GM19468 (cell line): ENCODE measurements around the gene ALAS2.
"Not testable (repeated sequence)": the region's sequence is repeated elsewhere in the genome, so short reads cannot be mapped to it uniquely, and the experiment has no call there.

Experiments used
- ATAC-seq: cut with Tn5 transposase; IDR thresholded peaks from one replicate; pipeline ENCODE4 v1.9.1; 2021; ENCODE audit warnings: mild to moderate bottlenecking, moderate library complexity, moderate number of reproducible peaks; ENCODE audit not compliant: unreplicated experiment; ENCODE audit errors: extremely low read depth

ALAS2 gene, protein sequence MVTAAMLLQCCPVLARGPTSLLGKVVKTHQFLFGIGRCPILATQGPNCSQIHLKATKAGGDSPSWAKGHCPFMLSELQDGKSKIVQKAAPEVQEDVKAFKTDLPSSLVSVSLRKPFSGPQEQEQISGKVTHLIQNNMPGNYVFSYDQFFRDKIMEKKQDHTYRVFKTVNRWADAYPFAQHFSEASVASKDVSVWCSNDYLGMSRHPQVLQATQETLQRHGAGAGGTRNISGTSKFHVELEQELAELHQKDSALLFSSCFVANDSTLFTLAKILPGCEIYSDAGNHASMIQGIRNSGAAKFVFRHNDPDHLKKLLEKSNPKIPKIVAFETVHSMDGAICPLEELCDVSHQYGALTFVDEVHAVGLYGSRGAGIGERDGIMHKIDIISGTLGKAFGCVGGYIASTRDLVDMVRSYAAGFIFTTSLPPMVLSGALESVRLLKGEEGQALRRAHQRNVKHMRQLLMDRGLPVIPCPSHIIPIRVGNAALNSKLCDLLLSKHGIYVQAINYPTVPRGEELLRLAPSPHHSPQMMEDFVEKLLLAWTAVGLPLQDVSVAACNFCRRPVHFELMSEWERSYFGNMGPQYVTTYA

DNA sequence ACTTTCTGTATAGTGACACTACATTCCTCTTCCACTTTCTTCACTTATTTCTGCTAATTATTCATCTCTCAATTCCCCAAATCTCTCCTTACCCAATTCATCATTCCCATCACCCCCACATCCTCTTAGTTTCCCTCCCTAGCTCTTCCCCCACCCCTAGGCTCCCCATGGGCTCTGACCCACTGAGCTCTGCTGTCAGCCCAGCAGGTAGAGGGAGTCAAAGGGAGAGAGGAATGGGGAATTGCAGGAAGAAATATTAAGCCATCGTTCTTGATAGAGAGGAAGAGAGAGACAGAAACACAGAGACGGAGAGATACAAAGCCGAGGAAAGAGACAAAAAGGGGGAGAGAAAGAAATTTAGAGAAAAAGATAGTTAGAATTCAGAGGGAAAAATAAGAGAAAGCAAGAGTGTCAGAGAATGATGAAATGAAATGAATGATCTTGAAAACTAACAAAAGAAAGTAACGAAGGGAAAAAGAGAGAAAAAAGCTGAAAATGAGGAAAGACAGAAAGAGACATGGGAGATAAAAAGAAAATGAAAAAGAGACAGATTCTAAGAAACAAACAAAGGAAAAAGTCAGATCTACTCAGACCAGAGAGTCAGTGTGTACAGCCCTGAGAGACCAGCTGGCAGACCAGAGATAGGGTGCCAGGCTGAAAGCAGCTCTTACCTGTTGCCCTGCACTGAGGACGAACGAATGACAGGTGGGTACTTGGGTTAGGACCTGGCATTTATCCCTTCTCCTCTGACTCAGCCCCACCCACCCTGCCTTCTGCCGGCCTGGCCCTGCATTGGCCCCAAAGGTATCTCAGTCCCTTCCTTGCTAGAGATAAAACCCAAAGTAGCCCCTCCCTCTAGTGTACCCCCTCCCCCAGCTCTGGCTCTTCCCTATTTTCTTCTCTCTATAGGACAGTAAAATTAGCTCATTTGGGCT is at the start of gene ALAS2:
TSS of gene ALAS2 (minus strand) at position 707 of the 935 bp plus-strand sequence. CDS start 4,977 bp downstream, outside the sequence.
- no peak for ATAC-seq

DNA sequence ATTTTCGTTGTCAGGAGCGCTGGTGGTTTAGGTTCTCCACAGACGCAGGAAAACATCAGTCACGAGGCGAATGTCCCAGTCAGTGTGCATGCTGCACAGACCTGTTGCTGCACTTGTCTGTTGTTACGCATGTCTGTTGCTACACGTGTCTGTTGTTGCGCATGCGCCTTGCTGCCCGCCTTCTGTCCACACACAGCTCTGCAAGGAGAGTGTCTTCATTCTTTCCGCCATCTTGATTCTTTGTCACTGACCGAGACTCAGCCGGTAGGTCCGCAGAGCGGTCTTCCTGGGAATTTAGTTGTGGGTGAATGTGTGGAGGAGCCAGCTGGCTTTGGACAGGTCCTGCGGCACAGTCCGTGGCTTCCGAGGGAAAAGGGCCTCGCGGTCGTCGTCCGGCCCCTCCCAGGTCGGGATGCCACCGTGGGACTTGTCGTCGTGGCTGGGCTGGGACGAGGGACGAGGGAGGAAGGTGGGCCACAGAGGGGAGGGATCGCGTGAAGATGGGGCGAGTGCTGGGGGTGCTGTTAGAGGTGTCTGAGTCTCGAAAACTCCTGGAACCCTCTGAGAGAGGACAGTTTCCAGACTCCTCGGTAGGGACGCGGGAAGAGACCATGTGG is 44.2 kb upstream of the ALAS2 start, which contains the start of gene PAGE2B:
TSS of gene PAGE2B (plus strand) at position 180 of the 617 bp plus-strand sequence. CDS start 1,012 bp downstream, outside the sequence.
- ATAC-seq: no peak

DNA sequence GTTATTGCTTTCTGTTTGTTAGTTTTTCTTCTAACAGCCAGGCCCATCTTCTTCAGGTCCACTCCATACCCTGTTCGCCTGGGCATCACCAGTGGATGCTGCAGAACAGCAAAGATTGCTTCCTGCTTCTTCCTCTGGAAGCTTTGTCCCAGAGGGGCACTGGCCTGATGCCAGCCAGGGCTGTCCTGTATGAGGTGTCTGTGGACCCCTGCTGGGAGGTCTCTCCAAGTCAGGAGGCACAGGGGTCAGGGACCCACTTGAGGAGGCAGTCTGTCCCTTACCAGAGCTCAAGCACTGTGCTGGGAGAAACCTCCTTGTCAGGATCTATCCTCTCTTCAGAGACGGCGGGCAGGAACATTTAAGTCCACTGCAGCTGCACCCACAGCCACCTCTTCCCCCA is 41.5 kb upstream of the ALAS2 start:
- ATAC-seq: no peak

DNA sequence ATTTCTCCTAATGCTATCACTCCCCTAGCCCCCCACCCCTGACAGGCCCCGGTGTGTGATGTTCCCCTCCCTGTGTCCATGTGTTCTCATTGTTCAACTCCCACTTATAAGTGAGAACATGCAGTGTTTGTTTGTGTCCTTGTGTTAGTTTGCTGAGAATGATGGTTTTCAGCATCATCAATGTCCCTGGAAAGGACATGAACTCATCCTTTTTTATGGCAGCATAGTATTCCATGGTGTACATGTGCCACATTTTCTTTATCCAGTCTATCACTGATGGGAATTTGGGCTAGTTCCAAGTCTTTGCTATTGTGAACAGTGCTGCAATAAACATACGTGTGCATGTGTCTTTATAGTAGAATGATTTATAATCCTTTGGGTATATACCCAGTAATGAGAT is 36.4 kb upstream of the ALAS2 start:
- ATAC-seq: not testable (repeated sequence)

DNA sequence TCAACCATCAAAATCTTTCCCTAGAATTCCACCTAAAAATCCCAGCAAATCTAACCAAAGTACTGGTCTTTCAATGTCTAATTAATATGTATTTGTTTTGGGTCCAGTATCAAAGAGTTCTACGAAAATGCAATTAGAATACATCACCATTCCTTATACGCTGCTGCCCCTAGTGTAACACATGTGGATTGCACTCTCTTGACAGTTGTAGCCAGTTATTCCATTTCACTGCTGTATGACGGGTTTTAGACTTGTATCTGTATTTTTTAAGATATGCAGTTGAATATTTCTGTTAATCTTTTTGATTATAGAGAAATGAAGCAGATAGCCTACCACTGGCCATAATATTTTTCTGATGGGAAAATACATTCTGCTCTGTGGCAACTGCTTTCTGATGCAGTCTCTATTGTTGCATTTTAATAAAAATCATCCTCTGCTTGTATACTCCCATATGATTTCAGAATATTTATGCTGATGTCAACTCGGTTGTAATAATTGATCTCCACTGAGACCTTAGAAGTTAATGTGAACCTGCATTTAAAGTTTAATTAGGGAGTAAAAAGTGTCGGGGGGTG is 27.0 kb upstream of the ALAS2 start:
- ATAC-seq: no peak

DNA sequence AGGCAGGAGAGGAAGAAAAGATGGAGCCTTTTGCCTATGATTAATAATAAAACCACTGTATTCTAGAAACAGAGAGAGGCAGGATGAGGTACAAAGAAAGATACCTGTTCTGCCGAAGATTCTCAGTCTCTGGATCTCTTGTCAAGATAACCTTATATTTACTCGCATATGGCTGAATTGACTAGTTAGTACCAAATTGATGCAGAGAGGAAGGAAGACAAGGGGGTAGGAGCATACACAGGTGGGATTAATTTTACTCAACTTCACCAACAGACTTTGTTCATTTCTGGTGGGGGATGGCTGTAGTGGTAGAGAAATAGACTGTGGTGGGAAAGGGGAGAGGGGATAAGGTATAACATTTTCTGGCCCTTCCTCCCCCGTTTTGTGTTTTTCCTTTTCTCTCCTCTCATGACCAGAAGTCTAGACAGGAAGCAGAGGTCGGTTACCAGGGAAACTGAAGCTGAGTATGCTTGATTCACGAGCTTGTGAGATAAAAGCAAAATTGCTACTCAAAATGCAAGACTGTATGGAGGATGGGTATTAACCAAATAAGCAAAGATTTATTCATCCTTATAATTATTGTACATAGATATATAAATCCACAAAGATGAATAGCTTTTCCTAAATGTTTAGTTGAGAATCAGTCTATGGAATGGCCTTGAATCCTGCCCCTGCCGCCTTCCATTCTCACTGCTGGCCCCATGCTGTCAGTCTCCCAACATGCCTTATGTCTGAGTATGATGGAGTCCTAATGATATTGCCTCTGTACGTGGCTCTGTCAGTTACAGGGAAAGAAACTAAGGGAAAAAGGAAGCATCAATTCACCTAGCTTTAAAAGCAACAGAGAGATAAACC is 26.3 kb upstream of the ALAS2 start:
- no peak for ATAC-seq

DNA sequence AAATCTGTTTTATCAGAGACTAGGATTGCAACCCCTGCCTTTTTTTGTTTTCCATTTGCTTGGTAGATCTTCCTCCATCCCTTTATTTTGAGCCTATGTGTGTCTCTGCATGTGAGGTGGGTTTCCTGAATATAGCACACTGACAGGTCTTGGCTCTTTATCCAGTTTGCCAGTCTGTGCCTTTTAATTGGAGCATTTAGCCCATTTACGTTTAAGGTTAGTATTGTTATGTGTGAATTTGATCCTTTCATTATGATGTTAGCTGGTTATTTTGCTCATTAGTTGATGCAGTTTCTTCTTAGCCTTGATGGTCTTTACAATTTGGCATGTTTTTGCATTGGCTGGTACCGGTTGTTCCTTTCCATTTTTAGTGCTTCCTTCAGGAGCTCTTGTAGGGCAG is 19.8 kb upstream of the ALAS2 start:
- not testable (repeated sequence) for ATAC-seq

DNA sequence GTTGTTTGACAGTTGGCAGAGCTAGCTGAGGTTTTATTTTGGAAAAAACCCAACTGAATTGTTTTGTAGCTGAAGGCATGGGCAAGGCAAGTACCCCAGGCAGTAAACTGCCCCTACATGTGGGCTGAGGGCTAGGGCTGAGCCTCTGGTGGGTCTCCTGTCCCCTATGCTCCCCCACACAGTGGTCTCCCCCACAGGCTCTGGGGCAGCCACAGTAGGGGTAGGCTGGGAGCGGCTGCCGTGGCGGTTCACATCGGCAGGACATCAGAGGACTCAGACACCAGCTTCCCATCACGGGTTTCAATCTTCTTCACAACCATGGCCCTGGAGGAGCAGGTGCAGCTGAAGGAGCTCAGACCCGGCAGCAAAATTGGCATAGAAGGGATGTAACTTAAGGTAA is 10.7 kb upstream of the ALAS2 start:
- no peak for ATAC-seq

DNA sequence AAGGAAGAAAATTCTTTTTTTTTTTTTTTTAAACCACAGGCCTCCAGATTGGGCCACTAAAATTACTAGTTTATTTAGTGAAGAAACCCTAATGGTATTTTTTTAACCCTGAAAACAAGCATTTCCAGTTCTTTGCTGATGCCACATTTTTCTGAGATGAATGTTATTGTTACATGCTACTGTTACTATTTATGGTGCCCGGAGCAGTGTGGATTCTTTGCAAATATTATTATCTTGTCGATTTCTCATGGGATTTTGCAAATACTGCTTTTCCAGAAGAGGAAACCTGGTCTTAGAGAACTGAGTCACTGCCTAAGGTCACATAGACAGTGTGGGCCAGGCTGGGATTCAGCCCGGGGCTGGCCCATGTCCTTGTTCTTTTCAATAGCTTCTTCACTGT is 8.7 kb upstream of the ALAS2 start:
- ATAC-seq: no peak

DNA sequence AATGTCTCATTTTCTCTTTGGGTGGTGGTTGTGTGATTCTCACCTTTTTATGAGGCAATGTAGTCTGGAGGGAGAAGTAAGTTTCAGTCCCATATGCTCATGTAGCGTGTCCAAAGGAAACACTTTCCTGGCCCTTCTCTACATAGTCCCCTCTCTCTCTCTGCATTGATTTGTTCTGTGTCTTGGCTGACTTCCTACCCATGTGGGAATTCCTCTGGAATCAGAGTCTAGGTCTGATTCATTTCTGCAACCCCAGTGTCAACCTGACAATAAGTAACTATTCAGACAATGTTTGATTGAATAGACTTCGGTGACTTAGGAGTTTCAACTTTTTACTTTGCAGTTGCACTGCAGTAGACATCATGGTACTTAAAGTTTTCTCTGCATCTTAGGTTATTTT is 2.7 kb upstream of the ALAS2 start:
- no peak for ATAC-seq

DNA sequence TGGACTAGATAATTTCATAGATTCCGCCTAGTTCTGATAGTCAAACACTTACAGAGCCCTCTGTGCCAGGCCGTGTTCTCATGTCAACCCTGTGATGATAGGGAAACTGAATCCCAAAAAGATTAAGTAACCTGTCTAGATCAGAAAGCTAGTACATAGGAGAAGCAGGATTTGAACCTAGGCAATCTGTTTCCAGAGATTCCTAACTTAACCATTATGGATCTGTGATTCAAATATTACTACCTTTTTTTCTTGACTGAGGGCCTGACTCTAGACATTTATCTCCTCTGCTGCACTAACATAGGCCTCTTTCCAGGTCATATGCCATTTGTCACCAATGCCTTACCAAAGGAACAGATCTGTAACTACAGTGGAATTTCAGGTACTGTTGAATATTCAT is 1.5 kb downstream of the ALAS2 start:
- no peak for ATAC-seq

DNA sequence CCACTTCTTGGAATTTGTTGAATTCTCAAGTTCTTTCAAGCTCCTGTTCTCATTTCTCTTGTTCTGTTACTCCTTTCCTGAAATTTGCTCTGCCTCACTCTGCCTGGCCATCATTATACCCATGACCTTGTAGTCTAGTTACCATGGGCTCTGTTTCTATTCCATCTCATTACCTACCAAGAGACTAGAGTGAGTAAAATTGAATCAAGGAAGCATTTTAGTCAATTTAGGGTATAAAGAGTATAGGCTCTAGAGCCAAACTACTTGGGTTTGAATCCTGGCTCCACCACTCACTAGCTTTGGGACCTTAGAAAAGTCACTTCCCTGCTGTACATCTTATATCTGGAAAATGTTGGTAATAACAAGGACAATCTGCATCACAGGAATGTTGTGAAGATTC is 2.2 kb downstream of the ALAS2 start:
- no peak for ATAC-seq

DNA sequence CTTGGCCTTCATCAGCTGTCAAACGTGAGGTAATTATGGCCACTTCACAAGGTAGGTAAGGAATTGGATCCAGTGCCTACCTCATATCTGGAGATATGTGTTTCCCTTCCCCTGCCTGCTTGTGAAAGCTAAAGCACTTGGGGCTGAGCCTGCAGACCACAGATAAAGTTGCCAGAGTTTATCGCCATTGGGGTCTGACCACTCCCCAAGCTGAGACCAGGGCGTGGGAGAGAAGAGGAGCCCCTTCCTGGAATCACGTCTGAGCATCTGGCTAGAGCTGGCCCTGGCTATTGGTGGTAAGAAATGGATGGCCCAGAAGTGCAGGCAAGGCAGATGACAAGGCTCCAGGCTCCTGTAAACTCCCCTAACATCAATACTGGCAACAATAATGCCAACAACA is 2.7 kb downstream of the ALAS2 start:
- ATAC-seq: no peak

DNA sequence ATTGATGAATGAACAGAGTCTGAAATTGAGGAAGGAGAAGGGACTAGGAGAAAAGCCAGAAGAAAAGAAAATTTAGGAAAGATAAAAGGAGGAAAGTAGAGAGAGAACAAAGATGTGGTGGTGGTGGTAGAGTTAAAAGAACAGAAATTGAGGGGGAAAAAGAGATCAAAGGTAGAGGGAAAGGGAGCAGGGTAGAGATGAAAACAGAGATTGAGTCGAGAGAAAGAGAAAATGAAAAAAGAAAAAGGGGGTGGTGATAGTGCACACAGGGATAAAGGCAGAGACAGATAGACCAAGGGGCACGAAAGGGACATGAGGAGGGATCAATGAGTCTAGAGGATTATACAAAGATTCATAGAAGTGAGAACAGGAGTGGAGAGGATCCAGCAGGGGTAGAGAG is 3.9 kb downstream of the ALAS2 start:
- ATAC-seq: no peak

DNA sequence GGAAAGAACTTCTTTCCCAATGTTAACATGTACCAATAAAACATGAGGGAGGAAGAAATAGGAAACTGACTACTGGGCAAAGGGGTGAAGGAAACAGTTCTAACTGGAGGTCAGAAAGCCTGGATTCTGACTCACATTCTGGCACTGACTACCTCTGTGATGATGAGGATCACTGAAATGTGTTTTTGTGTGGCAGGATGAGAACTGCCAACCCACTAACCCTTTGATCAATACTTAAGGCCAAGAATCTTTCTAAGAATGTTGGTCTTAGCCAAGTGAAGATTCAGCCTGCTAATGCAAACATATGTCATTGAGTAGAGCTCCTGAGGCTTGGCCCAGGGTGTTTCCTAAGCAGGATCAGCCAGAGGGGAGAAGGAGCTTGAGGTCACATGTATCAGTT is 4.6 kb downstream of the ALAS2 start:
- no peak for ATAC-seq

DNA sequence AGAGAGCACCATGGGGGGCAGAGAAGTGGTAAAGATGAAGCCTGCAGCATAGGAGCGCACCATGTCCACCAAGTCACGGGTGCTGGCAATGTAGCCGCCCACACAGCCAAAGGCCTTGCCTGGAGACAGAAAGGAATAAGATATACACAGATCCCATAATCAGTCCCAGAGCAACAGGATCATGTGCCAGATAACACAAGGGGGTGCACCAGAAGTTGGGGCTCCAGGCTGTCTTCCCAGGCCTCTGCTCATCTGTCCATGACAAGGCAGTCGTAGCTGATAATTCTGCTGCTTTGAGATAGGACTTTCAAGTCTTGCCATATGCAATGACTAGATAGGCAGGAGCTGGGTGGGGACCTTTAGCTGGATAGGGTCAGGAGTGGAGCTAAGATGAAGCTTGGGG is 15.9 kb downstream of the ALAS2 start:
- no peak for ATAC-seq

DNA sequence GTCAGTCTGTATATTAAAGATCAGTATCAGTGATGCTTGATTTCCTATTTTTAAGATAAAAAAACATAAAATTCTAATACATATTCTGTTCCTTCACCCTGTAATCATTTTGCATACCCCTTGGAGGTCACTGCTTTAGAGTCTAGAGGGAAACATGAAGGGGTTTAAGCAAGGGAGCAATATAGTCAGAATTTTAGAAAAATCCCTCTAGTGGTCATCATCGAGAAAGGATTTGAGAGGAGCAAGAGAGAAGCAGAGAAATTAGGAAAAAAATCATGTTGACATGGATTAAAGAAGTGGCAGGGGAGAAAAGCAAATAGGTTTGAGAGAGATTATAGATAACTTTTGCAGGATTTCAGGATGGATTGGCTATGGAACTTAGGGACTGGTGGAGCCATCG is 19.5 kb downstream of the ALAS2 start:
- no peak for ATAC-seq

DNA sequence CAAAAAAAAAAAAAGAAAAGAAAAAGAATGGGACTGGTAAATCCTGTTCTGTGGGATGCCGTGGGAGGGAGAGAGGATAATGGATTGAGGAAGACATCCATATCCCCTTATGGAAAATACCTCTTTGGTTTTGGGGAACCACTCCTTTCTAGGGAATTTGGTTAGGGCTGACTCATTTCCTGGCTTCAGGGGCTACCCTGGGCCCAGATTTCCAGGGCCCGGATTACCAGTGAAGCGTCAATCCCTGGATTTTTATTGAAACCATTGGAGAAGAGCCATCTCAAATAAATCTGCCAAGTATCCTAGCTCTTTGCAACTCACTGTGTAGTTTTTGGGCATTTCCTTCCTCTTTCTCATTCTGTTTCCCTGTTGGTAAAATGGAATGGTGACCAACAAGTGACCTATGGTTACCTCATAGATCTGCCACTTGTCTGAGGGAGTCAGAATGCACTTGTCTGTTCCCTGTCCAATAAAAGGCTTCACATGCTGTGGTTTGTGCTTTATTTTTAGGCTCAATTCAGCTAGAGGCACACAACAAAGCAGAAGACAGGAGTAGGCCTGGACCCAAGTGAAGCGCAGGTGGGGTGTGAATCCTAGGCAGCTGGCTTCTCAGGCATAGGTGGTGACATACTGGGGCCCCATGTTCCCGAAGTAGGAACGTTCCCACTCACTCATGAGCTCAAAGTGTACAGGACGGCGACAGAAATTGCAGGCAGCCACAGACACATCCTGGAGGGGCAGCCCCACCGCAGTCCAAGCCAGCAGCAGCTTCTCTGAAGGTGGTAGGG is 22.0 kb downstream of the ALAS2 start:
- ATAC-seq: no peak
